Endothelial cell (in vitro differentiated cells): ENCODE results near the gene INSIG1. TPM values are rescaled to one million over a fixed set of nuclear protein-coding genes. Genes with fewer than 3 reads are reported as not detected.

Experiments
- DNase-seq: peaks from one replicate; pipeline ENCODE4 v3.0.0; 2021; ENCODE audit warnings: low spot score
- H3K27ac Mint-ChIP-seq: one replicate; pipeline ENCODE4 v1.8.0; 2021; ENCODE audit warnings: mixed read lengths, inconsistent platforms; ENCODE audit not compliant: unreplicated experiment
- H3K27me3 Mint-ChIP-seq: one replicate; pipeline ENCODE4 v1.8.0; 2021; ENCODE audit warnings: mild to moderate bottlenecking, moderate library complexity, mixed read lengths, inconsistent platforms; ENCODE audit not compliant: unreplicated experiment
- H3K36me3 Mint-ChIP-seq: one replicate; pipeline ENCODE4 v1.8.0; 2021; ENCODE audit warnings: mild to moderate bottlenecking, low read depth, mixed read lengths, inconsistent platforms; ENCODE audit not compliant: unreplicated experiment
- H3K4me1 Mint-ChIP-seq: one replicate; pipeline ENCODE4 v1.8.0; 2021; ENCODE audit warnings: mild to moderate bottlenecking, mixed read lengths, inconsistent platforms; ENCODE audit not compliant: unreplicated experiment
- H3K4me3 Mint-ChIP-seq: one replicate; pipeline ENCODE4 v1.8.0; 2021; ENCODE audit warnings: mild to moderate bottlenecking, mixed read lengths, inconsistent platforms; ENCODE audit not compliant: unreplicated experiment
- H3K9me3 Mint-ChIP-seq: one replicate; pipeline ENCODE4 v1.8.0; 2021; ENCODE audit warnings: mixed read lengths, inconsistent platforms; ENCODE audit not compliant: unreplicated experiment
- CTCF ChIP-seq: fragments of 200-600 bp; sonication (generic); IDR thresholded peaks from one replicate; pipeline ENCODE4 v1.5.0; 2021; ENCODE audit warnings: antibody characterized with exemption; ENCODE audit not compliant: unreplicated experiment
- total RNA-seq: library from RNA; stranded (reverse); fragmentation: NEBNext Ultra II Directional; extraction: Animal tissue kit (Norgen Biotek cat#: 25700); gene quantifications from one replicate; pipeline ENCODE4 v1.2.1, GENCODE V29; 2021; ENCODE audit not compliant: unreplicated experiment

The INSIG1 gene
- total RNA-seq, 1 donor from 2014 or later: 53.1 TPM

- H3K27me3 Mint-ChIP-seq: peaks cover 12% of the 10 kb centered on the region
- no peak overlapping the region for H3K27ac Mint-ChIP-seq
- DNase-seq: no peak
- H3K4me3 Mint-ChIP-seq: no peak overlapping the region
- no peaks in the 10 kb centered on the region for H3K36me3 Mint-ChIP-seq
- H3K4me1 Mint-ChIP-seq: peaks cover 34% of the 10 kb centered on the region
- H3K9me3 Mint-ChIP-seq: peaks cover 7% of the 10 kb centered on the region
- no peak for TF ChIP-seq CTCF
Measured at GRCh38 chr7:155283565-155284194, 14.0 kb upstream of the INSIG1 start.

GRCh38 chr7:155284496-155285274 is 13.0 kb upstream of the INSIG1 start:
- TF ChIP-seq CTCF: no peak
- Mint-ChIP-seq H3K4me1 (peaks cover 34% of the 10 kb centered on the region), H3K27ac (no peak overlapping the region), H3K9me3 (peaks cover 7% of the 10 kb centered on the region), H3K36me3 (no peaks in the 10 kb centered on the region), H3K27me3 (peaks cover 12% of the 10 kb centered on the region), H3K4me3 (no peak overlapping the region)
- no peak for DNase-seq

GRCh38 chr7:155285423-155285822 is 12.3 kb upstream of the INSIG1 start:
- Mint-ChIP-seq H3K4me3 (no peak overlapping the region), H3K4me1 (peaks cover 34% of the 10 kb centered on the region), H3K9me3 (peaks cover 7% of the 10 kb centered on the region), H3K27ac (no peak overlapping the region), H3K36me3 (no peaks in the 10 kb centered on the region), H3K27me3 (peaks cover 12% of the 10 kb centered on the region)
- no peak for DNase-seq
- no peak for TF ChIP-seq CTCF

- Mint-ChIP-seq H3K4me3 (no peak overlapping the region), H3K4me1 (peaks cover 32% of the 10 kb centered on the region), H3K9me3 (peaks cover 7% of the 10 kb centered on the region), H3K27ac (no peak overlapping the region), H3K36me3 (no peaks in the 10 kb centered on the region), H3K27me3 (peaks cover 16% of the 10 kb centered on the region)
- no peak for DNase-seq
- no peak for TF ChIP-seq CTCF
Measured at GRCh38 chr7:155285833-155286232, 11.8 kb upstream of the INSIG1 start.

- Mint-ChIP-seq H3K4me1 (peaks cover 30% of the 10 kb centered on the region), H3K4me3 (no peak overlapping the region), H3K27me3 (peaks cover 24% of the 10 kb centered on the region), H3K36me3 (no peaks in the 10 kb centered on the region), H3K27ac (no peak overlapping the region), H3K9me3 (peaks cover 7% of the 10 kb centered on the region)
- no peak for DNase-seq
- no peak for TF ChIP-seq CTCF
Measured at GRCh38 chr7:155286686-155287085, 11.0 kb upstream of the INSIG1 start.
